Stimulated activated CD8-positive, alpha-beta memory T cell treated with anti-CD3 and anti-CD28 coated beads, Interleukin-7, amount 100 ng/mL, for 24 hours (primary cell): Measurements from ENCODE around the gene CRIP2.

Experiments used
- DNase-seq: peaks from one replicate; pipeline ENCODE4 v3.0.0-alpha.2; 2020; ENCODE audit warnings: low read depth

The CRIP2 gene

DNA sequence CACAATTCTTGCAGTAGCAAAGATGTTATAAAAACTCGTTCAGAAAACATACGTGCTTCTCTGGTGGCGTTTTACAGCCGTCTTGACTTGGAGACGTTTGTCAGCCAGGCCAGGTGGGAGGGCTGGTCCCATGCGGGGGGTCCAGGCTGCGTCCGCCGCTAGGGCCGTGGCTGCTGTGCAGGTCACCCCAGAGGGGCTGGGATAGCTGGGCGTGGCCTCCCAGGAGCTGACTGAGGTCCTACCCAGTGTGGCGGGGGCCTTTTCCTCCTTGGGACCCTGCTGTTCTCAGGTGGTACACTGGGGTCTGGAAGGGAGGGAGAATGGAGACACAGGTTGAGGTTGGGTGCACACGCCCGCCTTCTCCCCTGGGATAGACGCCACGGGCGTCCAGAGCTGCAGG is 29.8 kb upstream of the CRIP2 start:
- DNase-seq, result no peak

- DNase-seq, result no peak
Measured at GRCh38 chr14:105445290-105445689, 29.3 kb upstream of the CRIP2 start.

GRCh38 chr14:105445901-105446845 is 28.4 kb upstream of the CRIP2 start:
- DNase-seq, result no peak

DNA sequence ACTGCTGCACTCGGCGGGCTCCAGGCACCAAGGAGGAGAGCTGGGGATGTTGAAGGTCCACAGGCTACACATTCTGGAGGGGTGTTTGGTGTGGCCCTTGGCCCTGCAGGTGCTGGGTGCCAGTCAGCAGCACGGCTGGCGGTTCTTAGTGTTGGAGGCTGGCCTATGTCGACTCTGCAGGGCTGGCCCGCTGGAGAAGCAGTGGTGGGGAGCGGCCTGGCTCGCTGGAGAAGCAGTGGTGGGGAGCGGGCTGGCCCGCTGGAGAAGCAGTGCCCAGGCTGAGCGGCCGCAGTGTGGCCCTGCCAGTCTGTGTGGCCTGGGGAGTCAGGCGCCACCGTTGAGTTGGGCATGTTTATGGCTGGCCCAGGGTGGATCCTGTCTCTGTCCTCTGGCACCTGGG is 27.6 kb upstream of the CRIP2 start:
- DNase-seq, result no peak

- no peak for DNase-seq
Measured at GRCh38 chr14:105447651-105448640, 26.7 kb upstream of the CRIP2 start.

- peak; percentile 29 for DNase-seq
Measured at GRCh38 chr14:105448706-105449111, 25.9 kb upstream of the CRIP2 start.

- no peak for DNase-seq
Measured at GRCh38 chr14:105449276-105450122, 25.1 kb upstream of the CRIP2 start.

GRCh38 chr14:105450123-105450505 is 24.5 kb upstream of the CRIP2 start:
- DNase-seq, result no peak

- DNase-seq, result no peak
Measured at GRCh38 chr14:105450864-105451720, 23.5 kb upstream of the CRIP2 start.

- DNase-seq, result no peak
Measured at GRCh38 chr14:105452963-105453362, 21.7 kb upstream of the CRIP2 start.

DNA sequence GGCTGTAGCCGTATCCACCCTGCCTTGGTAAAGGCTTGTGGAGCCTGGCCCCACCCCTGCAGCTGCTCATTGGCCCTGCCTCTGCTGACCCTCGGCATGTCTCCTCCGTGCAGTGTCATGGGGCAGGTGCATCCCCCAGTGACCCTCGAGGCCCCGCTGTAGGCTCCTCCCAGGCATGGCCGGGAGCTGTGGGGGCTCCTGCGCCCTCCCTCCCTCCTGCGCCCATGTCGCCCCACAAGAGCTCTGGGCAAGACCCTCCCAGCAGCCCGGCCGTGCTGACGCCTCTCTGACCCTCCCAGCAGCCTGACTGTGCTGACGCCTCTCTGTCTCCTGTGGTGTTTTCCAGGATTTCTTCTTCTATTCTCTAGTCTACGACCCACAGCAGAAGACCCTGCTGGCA is 20.8 kb upstream of the CRIP2 start:
- no peak for DNase-seq

DNA sequence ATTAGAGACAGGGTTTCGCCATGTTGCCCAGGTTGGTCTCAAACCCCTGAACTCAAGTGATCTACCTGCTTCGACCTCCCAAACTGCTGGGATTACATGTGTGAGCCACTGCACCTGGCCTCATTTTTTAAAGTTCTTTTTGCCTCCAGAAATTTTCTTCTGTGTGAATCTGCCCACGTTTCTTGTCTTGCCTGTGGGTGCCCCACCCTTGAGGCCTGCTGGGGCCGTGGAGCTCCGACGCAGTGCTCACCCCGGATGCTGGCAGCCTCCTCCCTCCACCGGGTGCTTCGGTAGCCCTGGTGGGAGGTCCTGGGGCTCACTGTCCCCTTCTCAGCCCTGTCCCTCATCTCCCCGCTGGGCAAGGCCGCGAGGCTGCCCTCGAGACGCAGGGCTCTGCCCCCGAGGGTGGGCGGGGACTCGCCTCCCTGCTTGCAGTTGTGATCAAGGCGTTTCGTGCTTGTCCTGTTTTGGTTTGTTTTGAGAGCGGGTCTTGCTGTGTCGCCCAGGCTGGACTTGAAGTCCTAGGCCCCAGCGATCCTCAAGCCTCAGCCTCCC is 19.5 kb upstream of the CRIP2 start:
- no peak for DNase-seq

DNA sequence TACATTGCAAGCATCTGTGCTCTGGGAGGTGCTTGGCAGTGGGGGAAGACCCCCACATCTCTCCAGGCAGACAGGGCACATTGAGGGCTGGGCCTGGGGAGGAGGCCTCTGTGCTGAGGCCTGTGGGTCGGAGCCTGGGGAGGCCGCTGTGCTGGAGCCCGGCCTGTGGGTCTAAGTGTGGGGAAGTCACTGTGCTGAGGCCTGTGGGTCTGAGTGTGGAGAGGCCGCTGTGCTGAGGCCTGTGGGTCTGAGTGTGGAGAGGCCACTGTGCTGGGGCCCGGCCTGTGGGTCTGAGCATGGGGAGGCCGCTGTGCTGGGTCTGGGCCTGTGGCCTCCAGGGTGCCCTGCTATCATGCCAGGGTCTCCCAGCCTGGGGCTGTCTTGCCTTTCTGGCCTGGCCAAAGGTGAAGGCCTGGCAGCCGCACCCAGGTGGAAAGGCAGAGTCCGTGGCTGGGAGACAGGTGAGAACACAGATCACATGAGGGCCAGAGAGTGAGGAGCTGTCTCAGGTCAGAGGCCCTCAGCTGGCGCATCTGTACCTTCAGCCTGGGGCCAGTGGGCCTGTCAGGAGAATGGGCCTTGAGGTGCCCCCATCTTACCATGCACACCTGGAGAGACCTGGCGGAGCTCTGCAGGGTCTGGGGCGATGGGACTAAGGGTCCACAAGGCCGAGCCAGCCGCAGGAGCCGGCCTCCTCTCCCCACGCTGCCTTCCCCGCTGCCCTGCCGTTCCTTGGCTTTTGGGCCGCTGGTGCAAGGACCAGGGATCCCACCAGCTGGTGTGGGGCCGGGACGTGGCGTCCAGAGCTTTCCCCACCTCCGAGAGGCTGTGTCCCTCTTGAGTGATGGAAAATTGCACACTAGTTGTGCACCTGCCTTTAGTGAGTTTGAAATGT is 18.6 kb upstream of the CRIP2 start:
- no peak for DNase-seq

DNA sequence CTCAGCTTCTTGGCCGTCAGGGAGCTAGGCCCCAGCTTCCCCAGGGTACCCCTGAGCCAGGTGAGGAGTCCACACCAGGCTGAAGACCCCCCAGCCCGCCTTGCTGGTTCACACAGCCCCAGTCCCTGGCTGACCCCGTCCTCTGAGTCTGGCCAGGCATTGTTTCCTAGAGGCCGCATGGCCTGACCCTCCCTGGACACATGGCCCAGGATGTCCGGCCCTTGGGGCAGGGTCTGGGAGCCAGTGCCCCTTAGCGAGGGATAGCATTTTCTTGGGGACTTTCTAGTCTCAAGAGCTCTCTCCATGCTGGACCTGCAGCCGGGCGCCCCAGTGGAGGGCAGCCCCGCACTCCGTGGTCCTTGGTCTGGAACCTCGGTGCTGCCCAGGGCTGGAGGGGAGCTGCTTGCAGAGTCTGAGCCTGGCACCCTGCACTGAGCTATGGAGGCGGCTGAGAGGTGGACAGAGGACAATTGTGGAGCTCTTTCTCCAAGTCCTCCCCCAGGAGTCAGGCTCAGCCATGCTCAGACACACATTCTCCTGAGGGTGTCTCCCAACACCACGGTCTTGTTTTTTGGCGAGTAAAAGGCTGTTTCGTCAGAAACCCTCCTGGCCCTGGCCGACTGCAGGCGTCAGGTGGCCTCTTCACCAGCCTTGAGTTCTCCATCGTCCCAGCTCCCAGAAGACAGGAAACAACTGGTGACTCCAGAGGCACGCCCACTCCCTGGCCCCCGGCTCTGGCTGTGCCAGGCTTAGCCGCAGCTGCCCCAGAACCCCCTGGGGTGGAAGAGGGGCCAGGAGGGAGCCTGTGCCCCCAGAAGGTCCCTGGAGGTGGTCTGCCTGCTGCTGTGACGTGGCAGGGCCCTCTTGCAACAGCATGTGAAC is 17.6 kb upstream of the CRIP2 start:
- no peak for DNase-seq

DNA sequence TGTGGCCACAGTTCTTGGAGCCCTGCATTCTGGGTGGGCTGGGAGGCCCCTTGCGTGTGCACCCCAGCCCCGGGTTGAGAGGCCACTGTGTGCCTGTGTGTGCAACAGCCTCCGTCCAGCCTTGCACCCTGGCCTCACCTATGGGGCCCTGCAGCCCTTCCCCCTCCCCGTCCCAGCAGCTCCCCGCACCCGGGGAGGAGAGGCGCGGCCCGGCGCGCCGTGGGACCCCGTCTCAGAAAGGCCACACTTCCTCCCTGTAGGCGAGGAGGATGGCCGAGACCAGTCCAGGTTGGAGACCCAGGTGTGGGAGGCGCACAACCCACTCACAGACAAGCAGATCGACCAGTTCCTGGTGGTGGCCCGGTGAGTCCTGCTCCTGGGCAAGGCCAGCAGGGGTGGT is 16.6 kb upstream of the CRIP2 start:
- DNase-seq, result no peak

DNA sequence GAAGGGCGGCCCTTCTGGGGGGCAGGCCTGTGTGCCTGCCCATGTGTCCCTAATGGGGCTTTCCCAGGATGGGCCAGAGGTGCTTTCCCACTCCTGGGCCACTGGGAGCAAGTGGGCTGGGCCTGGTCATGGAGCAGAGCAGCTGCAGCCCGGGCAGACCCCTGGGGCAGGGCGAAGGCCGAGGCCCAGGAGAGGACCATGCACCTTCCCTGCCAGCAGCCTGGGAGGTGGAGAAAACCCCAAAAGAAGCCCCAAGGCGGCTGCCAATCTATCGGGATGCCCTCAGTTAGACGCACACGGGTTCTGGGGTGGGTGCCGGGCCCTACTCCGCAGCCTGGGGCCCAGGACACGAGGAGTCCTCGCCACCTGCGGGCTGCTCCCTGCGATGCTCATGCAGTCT is 16.1 kb upstream of the CRIP2 start:
- no peak for DNase-seq

DNA sequence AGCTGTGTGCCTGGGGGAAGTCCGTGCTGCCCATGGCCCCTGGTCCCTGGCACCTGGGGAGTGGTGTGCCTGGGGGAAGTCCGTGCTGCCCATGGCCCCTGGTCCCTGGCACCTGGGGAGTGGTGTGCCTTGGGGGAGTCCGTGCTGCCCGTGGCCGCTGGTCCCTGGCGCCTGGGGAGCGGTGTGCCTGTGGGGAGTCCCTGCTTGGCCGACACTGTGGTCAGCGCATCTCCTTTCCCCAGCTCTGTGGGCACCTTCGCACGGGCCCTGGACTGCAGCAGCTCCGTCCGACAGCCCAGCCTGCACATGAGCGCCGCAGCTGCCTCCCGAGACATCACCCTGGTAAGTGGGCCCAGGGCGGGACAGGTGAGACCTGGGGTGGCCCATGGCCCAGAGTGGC is 14.5 kb upstream of the CRIP2 start:
- no peak for DNase-seq

GRCh38 chr14:105460616-105461015 is 14.0 kb upstream of the CRIP2 start:
- DNase-seq, result no peak

GRCh38 chr14:105461903-105462302 is 12.7 kb upstream of the CRIP2 start:
- DNase-seq, result no peak
